HEK293 (cell line): Measurements from ENCODE around the gene TRAPPC11.

ENCODE experiments used
- CTCF ChIA-PET: fragments of 350-600 bp; formaldehyde crosslinking; extraction: SDS; loops from one replicate; lab custom pipeline; 2021; ENCODE audit warnings: antibody characterized with exemption; lab: Yijun Ruan, JAX
- POLR2A ChIA-PET: fragments of 300-600 bp; formaldehyde crosslinking; extraction: SDS; loops from one replicate; lab custom pipeline; 2020; ENCODE audit warnings: antibody characterized with exemption, inconsistent platforms; lab: Yijun Ruan, JAX
- H3K27ac ChIP-seq: fragments of 200-500 bp; sonication (Bioruptor generic); 2 replicates; pipeline ENCODE4 v1.5.1; 2014; ENCODE audit warnings: low read depth, low read length, control low read depth, inconsistent platforms; ENCODE audit errors: extremely low read depth
- H3K36me3 ChIP-seq, 2 experiments: fragments of 200-500 bp in 1 of 2; sonication (Bioruptor generic) in 1 of 2; 1 replicate in 1 of 2; 2 replicates in 1 of 2; pipeline ENCODE4 v1.5.1; 2014 to 2017; ENCODE audit warnings: inconsistent platforms in 2 of 2, low read length in 2 of 2; ENCODE audit not compliant: control insufficient read depth in 2 of 2, insufficient read depth in 1 of 2
- H3K4me1 ChIP-seq: fragments of 200-500 bp; sonication (Bioruptor generic); 2 replicates; pipeline ENCODE4 v1.5.1; 2014; ENCODE audit warnings: mild to moderate bottlenecking, low read length, inconsistent platforms; ENCODE audit not compliant: control insufficient read depth, insufficient read depth
- H3K4me3 ChIP-seq: 2 replicates; pipeline ENCODE4 v1.5.1; 2011; ENCODE audit warnings: low read depth, mild to moderate bottlenecking, control low read depth, low read length, moderate library complexity
- H3K9me3 ChIP-seq: fragments of 200-500 bp; sonication (Bioruptor generic); 2 replicates; pipeline ENCODE4 v1.5.1; 2014; ENCODE audit warnings: low read depth, low read length, inconsistent platforms; ENCODE audit not compliant: control insufficient read depth, insufficient read depth
- GFI1B ChIP-seq: fragments of 450-650 bp; formaldehyde crosslinking; IDR thresholded peaks from 2 replicates; pipeline ENCODE4 v1.5.1; 2016; ENCODE audit warnings: missing biosample characterization, missing genetic modification characterization
- KLF16 ChIP-seq: fragments of 450-650 bp; formaldehyde crosslinking; IDR thresholded peaks from 2 replicates; pipeline ENCODE4 v1.5.1; 2017; ENCODE audit warnings: missing biosample characterization, missing genetic modification characterization
- PRDM10 ChIP-seq: fragments of 450-650 bp; formaldehyde crosslinking; IDR thresholded peaks from 2 replicates; pipeline ENCODE4 v1.5.1; 2016; ENCODE audit warnings: missing biosample characterization, missing genetic modification characterization
- PRDM4 ChIP-seq: fragments of 450-650 bp; formaldehyde crosslinking; IDR thresholded peaks from 2 replicates; pipeline ENCODE4 v1.5.1; 2017; ENCODE audit warnings: missing biosample characterization, missing genetic modification characterization
- TCF7L2 ChIP-seq: IDR thresholded peaks from 2 replicates; pipeline ENCODE4 v1.6.1; 2011; ENCODE audit warnings: low read depth, mild to moderate bottlenecking, inconsistent platforms, low read length, moderate library complexity, borderline replicate concordance
- WT1 ChIP-seq: fragments of 450-650 bp; formaldehyde crosslinking; IDR thresholded peaks from 2 replicates; pipeline ENCODE4 v1.5.1; 2016; ENCODE audit warnings: missing biosample characterization, missing genetic modification characterization
- YY1 ChIP-seq: fragments of 450-650 bp; formaldehyde crosslinking; IDR thresholded peaks from 2 replicates; pipeline ENCODE4 v1.5.1; 2018; ENCODE audit warnings: missing biosample characterization, missing genetic modification characterization
- ZBTB6 ChIP-seq: fragments of 450-650 bp; formaldehyde crosslinking; IDR thresholded peaks from 2 replicates; pipeline ENCODE4 v1.5.1; 2017; ENCODE audit warnings: missing biosample characterization, missing genetic modification characterization
- ZBTB7A ChIP-seq: fragments of 450-650 bp; formaldehyde crosslinking; IDR thresholded peaks from 2 replicates; pipeline ENCODE4 v1.5.1; 2016; ENCODE audit warnings: low read depth, missing biosample characterization, missing genetic modification characterization
- ZFP41 ChIP-seq: fragments of 450-650 bp; formaldehyde crosslinking; IDR thresholded peaks from 2 replicates; pipeline ENCODE4 v1.5.1; 2016; ENCODE audit warnings: missing biosample characterization, missing genetic modification characterization, borderline replicate concordance
- ZNF114 ChIP-seq: fragments of 450-650 bp; formaldehyde crosslinking; IDR thresholded peaks from 2 replicates; pipeline ENCODE4 v1.5.0; 2017; ENCODE audit warnings: missing biosample characterization, missing genetic modification characterization
- ZNF140 ChIP-seq: fragments of 450-650 bp; formaldehyde crosslinking; IDR thresholded peaks from 2 replicates; pipeline ENCODE4 v1.5.1; 2016; ENCODE audit warnings: missing biosample characterization, missing genetic modification characterization
- ZNF16 ChIP-seq: fragments of 450-650 bp; formaldehyde crosslinking; IDR thresholded peaks from 2 replicates; pipeline ENCODE4 v1.5.1; 2016; ENCODE audit warnings: low read depth, missing biosample characterization, missing genetic modification characterization
- ZNF202 ChIP-seq: fragments of 450-650 bp; formaldehyde crosslinking; IDR thresholded peaks from 2 replicates; pipeline ENCODE4 v1.5.1; 2016; ENCODE audit warnings: missing biosample characterization, missing genetic modification characterization, borderline replicate concordance
- ZNF292 ChIP-seq: fragments of 450-650 bp; formaldehyde crosslinking; IDR thresholded peaks from 2 replicates; pipeline ENCODE4 v1.5.1; 2016; ENCODE audit warnings: low read depth, missing biosample characterization, missing genetic modification characterization, borderline replicate concordance
- ZNF324 ChIP-seq: fragments of 450-650 bp; formaldehyde crosslinking; IDR thresholded peaks from 2 replicates; pipeline ENCODE4 v1.5.1; 2016; ENCODE audit warnings: missing biosample characterization, missing genetic modification characterization
- ZNF433 ChIP-seq: fragments of 450-650 bp; formaldehyde crosslinking; IDR thresholded peaks from 2 replicates; pipeline ENCODE4 v1.5.1; 2016; ENCODE audit warnings: missing biosample characterization, missing genetic modification characterization, low read depth
- ZNF560 ChIP-seq: fragments of 450-650 bp; formaldehyde crosslinking; IDR thresholded peaks from 2 replicates; pipeline ENCODE4 v1.5.1; 2017; ENCODE audit warnings: missing biosample characterization, missing genetic modification characterization, borderline replicate concordance
- ZNF629 ChIP-seq: fragments of 450-650 bp; formaldehyde crosslinking; IDR thresholded peaks from 2 replicates; pipeline ENCODE4 v1.5.1; 2017; ENCODE audit warnings: missing biosample characterization, missing genetic modification characterization
- ZNF747 ChIP-seq: fragments of 450-650 bp; formaldehyde crosslinking; IDR thresholded peaks from 2 replicates; pipeline ENCODE4 v1.5.1; 2016; ENCODE audit warnings: missing biosample characterization, missing genetic modification characterization
- ZSCAN16 ChIP-seq: fragments of 450-650 bp; formaldehyde crosslinking; IDR thresholded peaks from 2 replicates; pipeline ENCODE4 v1.5.1; 2016; ENCODE audit warnings: missing biosample characterization, missing genetic modification characterization
- ZSCAN4 ChIP-seq: fragments of 450-650 bp; formaldehyde crosslinking; IDR thresholded peaks from 2 replicates; pipeline ENCODE4 v1.5.1; 2017; ENCODE audit warnings: missing biosample characterization, missing genetic modification characterization
- TF ChIP-seq, protein P1 (sequence below): fragments of 450-650 bp; formaldehyde crosslinking; IDR thresholded peaks from 2 replicates; pipeline ENCODE4 v1.5.1; 2016; ENCODE audit warnings: missing biosample characterization, missing genetic modification characterization

TRAPPC11 gene

DNA sequence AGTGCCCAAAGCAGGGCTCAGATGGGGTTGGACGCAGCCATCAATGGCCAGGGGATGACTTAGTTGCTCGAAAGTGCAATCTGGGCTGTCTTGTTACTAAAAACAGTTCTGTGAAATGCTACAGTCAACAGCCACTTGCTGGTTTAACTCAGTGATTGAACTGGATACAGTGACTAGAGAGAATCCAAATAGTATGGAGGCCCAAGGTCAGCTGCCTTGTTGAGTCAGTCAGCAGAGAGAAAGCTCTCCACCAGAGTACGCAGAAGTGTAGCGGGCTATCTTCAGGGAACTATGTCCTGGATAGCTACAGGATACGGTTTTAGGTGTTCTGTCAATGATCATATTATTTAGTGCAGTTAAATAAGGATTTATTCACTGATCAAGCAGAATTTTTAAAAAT, 68.4 kb downstream of the TRAPPC11 start (continued):
- TF ChIP-seq ZBTB6 (tag by site-specific recombination), result no peak
- no peak for TF ChIP-seq KLF16
- TF ChIP-seq ZNF324, result no peak
- TF ChIP-seq WT1, result no peak
- TF ChIP-seq ZNF433 (tag by site-specific recombination), result no peak
- TF ChIP-seq YY1 (tag by site-specific recombination), result no peak
- TF ChIP-seq, all 188 proteins: peak for 0

DNA sequence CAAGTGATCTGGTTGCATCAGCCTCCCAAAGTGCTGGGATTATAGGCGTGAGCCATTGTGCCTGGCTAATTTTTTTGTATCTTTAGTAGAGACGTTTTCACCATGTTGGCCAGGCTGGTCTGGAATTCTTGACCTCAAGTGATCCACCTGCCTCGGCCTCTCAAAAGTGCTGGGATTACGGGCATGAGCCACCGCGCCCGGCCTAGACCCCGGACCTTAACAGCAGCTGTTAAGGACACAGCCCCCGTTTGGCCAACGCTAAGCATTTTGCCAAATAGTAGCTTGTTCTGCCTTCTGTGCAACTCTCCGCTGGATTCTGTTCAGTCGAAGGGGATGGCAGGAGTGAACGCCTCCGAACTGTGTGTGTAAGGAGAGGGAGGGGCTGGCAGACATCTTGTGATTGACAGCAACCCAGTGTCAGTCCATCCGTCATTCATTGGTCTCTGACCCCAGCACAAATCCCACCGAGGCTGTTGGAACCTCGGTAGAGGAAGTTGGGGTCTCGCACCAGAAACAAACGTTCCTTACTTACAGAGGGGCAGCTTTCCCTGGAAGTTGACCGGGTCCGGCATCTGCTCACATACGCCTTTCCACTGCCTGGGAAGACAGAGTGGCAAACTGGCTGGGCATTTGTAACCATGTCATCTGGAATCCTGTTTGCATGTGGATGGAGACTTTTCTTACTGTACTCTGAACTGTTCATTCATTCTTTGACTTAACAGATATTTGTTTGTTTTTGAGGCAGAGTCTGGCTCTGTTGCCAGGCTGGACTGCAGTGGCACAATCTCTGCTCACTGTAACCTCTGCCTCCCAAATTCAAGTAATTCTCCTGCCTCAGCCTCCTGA, 69.4 kb downstream of the TRAPPC11 start:
- no peak overlapping the region for H3K4me3 ChIP-seq
- no peaks in the 10 kb centered on the region for H3K36me3 ChIP-seq
- H3K9me3 ChIP-seq, result no peaks in the 10 kb centered on the region
- no peaks in the 10 kb centered on the region for H3K4me1 ChIP-seq
- POLR2A ChIA-PET, result no interaction called here
- H3K27ac ChIP-seq, result no peak overlapping the region
- TF ChIP-seq ZSCAN4 (tag by site-specific recombination) (no peak), ZNF629 (no peak), ZNF114 (tag by site-specific recombination) (no peak), ZNF202 (no peak), ZNF140 (tag by site-specific recombination) (no peak), ZNF747 (tag by site-specific recombination) (no peak), PRDM10 (tag by site-specific recombination) (no peak), GFI1B (tag by site-specific recombination) (no peak), ZSCAN16 (tag by site-specific recombination) (no peak)
- CTCF ChIA-PET, result interaction anchor here (0.7 to 1.1 kb wide), 2 partner anchors 9 to 257 kb away, joined by 3 read pairs; no protein-coding TSS in a partner anchor

DNA sequence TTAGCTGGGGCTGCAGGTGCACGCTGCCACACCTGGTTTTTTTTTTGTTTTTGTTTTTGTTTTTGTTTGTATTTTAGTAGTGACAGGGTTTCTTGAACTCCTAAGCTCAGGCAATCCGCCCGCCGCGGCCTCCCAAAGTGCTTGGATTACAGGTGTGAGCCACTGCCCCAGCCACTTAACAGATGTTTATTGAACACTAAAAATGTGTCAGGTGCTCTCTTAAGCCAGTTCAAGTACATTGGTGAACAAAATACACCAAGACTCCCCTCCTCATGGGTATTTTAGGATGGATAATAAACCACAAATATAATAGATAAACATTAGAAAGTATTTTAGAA, 69.9 kb downstream of the TRAPPC11 start:
- H3K4me3 ChIP-seq, result no peak overlapping the region
- ChIA-PET POLR2A (no interaction called here), CTCF (interaction anchor here (0.6 to 1.1 kb wide), 2 partner anchors 9 to 69 kb away, joined by 3 read pairs; no protein-coding TSS in a partner anchor)
- H3K4me1 ChIP-seq, result no peaks in the 10 kb centered on the region
- no peak overlapping the region for H3K27ac ChIP-seq
- H3K36me3 ChIP-seq, result no peaks in the 10 kb centered on the region
- H3K9me3 ChIP-seq, result no peaks in the 10 kb centered on the region
- no peak for TF ChIP-seq ZNF16 (tag by site-specific recombination)
- no peak for TF ChIP-seq ZNF202
- TF ChIP-seq, protein P1, sequence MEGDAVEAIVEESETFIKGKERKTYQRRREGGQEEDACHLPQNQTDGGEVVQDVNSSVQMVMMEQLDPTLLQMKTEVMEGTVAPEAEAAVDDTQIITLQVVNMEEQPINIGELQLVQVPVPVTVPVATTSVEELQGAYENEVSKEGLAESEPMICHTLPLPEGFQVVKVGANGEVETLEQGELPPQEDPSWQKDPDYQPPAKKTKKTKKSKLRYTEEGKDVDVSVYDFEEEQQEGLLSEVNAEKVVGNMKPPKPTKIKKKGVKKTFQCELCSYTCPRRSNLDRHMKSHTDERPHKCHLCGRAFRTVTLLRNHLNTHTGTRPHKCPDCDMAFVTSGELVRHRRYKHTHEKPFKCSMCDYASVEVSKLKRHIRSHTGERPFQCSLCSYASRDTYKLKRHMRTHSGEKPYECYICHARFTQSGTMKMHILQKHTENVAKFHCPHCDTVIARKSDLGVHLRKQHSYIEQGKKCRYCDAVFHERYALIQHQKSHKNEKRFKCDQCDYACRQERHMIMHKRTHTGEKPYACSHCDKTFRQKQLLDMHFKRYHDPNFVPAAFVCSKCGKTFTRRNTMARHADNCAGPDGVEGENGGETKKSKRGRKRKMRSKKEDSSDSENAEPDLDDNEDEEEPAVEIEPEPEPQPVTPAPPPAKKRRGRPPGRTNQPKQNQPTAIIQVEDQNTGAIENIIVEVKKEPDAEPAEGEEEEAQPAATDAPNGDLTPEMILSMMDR (tag by site-specific recombination), result no peak
- no peak for TF ChIP-seq PRDM4 (tag by site-specific recombination)
- TF ChIP-seq ZNF560, result no peak
- no peak for TF ChIP-seq ZFP41 (tag by site-specific recombination)
- no peak for TF ChIP-seq ZBTB7A (tag by site-specific recombination)
- TF ChIP-seq ZNF292 (tag by site-specific recombination), result no peak
- TF ChIP-seq KLF16, result no peak
- no peak for TF ChIP-seq TCF7L2
